Testis (tissue), 3 donors: ENCODE results near the gene ZPBP2. TPM values are rescaled to one million over a fixed set of nuclear protein-coding genes. Genes with fewer than 3 reads are reported as not detected.
"Not testable (repeated sequence)": the region's sequence is repeated elsewhere in the genome, so short reads cannot be mapped to it uniquely, and the experiment has no call there.

Source experiments
- DNase-seq: peaks from one replicate; pipeline ENCODE4 v3.0.0-alpha.2; 2019
- H3K27ac ChIP-seq, 2 donors: fragments of 200-600 bp; sonication (generic); one replicate each; pipeline ENCODE4 v1.5.1; 2019
- H3K27me3 ChIP-seq: fragments of 200-600 bp; sonication (generic); one replicate; pipeline ENCODE4 v1.5.1; 2019
- H3K36me3 ChIP-seq: fragments of 200-600 bp; sonication (generic); one replicate; pipeline ENCODE4 v1.5.1; 2017; ENCODE audit warnings: low read depth; ENCODE audit errors: missing control alignments
- H3K4me1 ChIP-seq: fragments of 200-600 bp; sonication (generic); one replicate; pipeline ENCODE4 v1.5.1; 2019
- H3K4me3 ChIP-seq, 2 donors: fragments of 200-600 bp; sonication (generic); one replicate each; pipeline ENCODE4 v1.5.1; 2017 to 2019
- H3K9me3 ChIP-seq: fragments of 200-600 bp; sonication (generic); one replicate; pipeline ENCODE4 v1.5.1; 2017
- POLR2A ChIP-seq: fragments of 450-650 bp; IDR thresholded peaks from one replicate; pipeline ENCODE4 v1.6.1; 2017; ENCODE audit warnings: antibody characterized with exemption, mild to moderate bottlenecking, moderate library complexity
- WGBS, 2 donors: methylation state at CpG; one replicate each; pipeline ENCODE4 v1.1.5; 2018; 5-methylcytosine and 5-hydroxymethylcytosine counted together
- intact Hi-C: fragments of 100-400 bp; cut with DNase I; formaldehyde crosslinking; loops from one replicate; pipeline ENCODE4 v1.15.1; 2023; ENCODE audit warnings: low total_unique reads
- polyA plus RNA-seq: library from polyadenylated mRNA; stranded (reverse); fragments of 350-450 nt; fragmentation: Illumina TruSeq; extraction: RNeasy Lipid Tissue Mini Kit (QIAGEN cat#74804); gene quantifications from one replicate; pipeline ENCODE4 v1.2.3, GENCODE V29; 2014; ENCODE audit warnings: low read depth, low replicate concordance; ENCODE audit not compliant: insufficient read depth
- total RNA-seq, 2 donors: library from RNA; depleted of rRNA; stranded (reverse); fragments of >200 nt; gene quantifications; one replicate each; pipeline ENCODE4 v1.2.3, GENCODE V29; 2016
- TF ChIP-seq, protein P1 (sequence below), 3 experiments: fragments of 450-650 bp in 2 of 3; fragments of 200-600 bp in 1 of 3; sonication (generic) in 1 of 3; IDR thresholded peaks; one replicate each; pipeline ENCODE4 v1.5.1; 2016 to 2019; ENCODE audit warnings: antibody characterized with exemption in 3 of 3, mild to moderate bottlenecking in 2 of 3, moderate library complexity in 1 of 3

Gene ZPBP2
- total and polyA plus RNA-seq, 3 donors from 2014 or later: 45.1 to 224 (median 63.1) TPM

DNA sequence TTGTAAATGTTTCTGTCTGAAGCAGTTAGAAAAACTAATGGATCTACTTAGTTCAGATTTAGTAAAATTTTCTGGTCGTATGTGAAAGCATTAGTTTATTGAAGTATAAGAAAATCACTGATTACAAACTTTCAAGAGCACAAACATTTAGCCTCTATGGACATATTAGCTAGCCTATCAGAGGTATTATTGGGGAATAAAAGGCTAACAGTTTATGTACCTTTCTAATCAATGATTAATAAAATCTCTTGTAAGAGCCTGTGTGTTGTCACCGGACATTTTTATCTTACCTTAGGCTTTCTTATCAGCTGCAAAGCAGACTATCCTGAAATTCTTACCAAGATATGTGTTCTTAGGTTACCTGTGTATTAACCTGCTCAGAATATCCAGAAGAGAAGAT lies 21.2 kb downstream of the ZPBP2 start:
- Histone ChIP-seq H3K27ac (no peak overlapping the region), H3K4me3 (no peak overlapping the region), H3K27me3 (no peaks in the 10 kb centered on the region), H3K36me3 (no peaks in the 10 kb centered on the region), H3K4me1 (no peaks in the 10 kb centered on the region), H3K9me3 (no peaks in the 10 kb centered on the region)
- DNase-seq: no peak
- intact Hi-C loops: no loop called here
- WGBS, 2 donors: 39 to 79% methylated on average over 2 of the region's 2 CpGs
- no peak for TF ChIP-seq POLR2A
- TF ChIP-seq, protein P1, sequence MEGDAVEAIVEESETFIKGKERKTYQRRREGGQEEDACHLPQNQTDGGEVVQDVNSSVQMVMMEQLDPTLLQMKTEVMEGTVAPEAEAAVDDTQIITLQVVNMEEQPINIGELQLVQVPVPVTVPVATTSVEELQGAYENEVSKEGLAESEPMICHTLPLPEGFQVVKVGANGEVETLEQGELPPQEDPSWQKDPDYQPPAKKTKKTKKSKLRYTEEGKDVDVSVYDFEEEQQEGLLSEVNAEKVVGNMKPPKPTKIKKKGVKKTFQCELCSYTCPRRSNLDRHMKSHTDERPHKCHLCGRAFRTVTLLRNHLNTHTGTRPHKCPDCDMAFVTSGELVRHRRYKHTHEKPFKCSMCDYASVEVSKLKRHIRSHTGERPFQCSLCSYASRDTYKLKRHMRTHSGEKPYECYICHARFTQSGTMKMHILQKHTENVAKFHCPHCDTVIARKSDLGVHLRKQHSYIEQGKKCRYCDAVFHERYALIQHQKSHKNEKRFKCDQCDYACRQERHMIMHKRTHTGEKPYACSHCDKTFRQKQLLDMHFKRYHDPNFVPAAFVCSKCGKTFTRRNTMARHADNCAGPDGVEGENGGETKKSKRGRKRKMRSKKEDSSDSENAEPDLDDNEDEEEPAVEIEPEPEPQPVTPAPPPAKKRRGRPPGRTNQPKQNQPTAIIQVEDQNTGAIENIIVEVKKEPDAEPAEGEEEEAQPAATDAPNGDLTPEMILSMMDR (IDR thresholded peaks at IDR 0.05): no peak

DNA sequence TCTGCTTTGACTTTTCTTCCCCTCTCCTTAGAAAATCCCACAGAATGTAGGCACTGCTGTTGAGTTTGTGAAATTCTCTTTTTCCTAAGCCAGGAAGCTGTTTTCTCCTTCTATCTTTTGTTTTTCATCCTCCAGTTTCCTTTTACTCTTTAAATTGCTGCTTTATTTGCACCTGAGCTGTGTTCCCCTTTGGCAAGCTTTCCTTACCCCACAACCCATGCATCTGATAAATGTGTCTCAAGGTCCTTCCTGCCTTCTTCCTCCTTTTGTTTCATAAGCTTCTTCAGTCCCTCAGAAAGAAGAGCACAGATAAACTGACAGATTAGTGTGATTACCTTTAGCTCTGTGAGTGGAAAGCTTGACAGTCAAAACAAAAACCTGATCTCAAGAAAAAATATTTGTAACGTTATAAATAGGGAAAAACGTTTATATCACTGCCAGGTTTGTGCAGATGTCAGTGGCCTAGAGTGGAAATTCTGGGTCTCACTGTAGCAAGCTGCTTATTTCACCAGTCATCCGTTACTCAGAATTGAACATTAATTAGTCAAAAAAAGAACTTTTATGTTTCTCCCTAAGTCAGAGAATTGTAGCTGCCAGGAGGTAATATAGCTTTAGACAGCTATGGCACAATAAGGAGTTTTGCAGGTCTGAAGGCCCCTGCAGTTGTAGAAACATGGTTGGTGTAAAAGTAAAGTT lies 26.8 kb downstream of the ZPBP2 start:
- intact Hi-C loops: no loop called here
- WGBS, 2 donors: 28 to 46% methylated on average over 3 of the region's 3 CpGs
- no peaks in the 10 kb centered on the region for H3K9me3 ChIP-seq

GRCh38 chr17:39898088-39898487 lies 30.1 kb downstream of the ZPBP2 start:
- DNase-seq: no peak
- Histone ChIP-seq H3K27me3 (no peaks in the 10 kb centered on the region), H3K4me1 (no peaks in the 10 kb centered on the region), H3K27ac (no peak overlapping the region), H3K36me3 (no peaks in the 10 kb centered on the region), H3K4me3 (no peak overlapping the region), H3K9me3 (no peaks in the 10 kb centered on the region)
- 90 to 97% methylated on average over 4 of the region's 4 CpGs for WGBS, 2 donors
- intact Hi-C loops: no loop called here
- no peak for TF ChIP-seq POLR2A
- TF ChIP-seq, protein P1 (IDR thresholded peaks at IDR 0.05): no peak

More for the DNA sequence above, 26.8 kb downstream of the ZPBP2 start:
- no peaks in the 10 kb centered on the region for H3K4me1 ChIP-seq
- H3K36me3 ChIP-seq: no peaks in the 10 kb centered on the region
- H3K27ac ChIP-seq: no peak overlapping the region
- no peaks in the 10 kb centered on the region for H3K27me3 ChIP-seq
- DNase-seq: no peak
- TF ChIP-seq, protein P1 (IDR thresholded peaks at IDR 0.05): no peak
- no peak for TF ChIP-seq POLR2A
- no peak overlapping the region for H3K4me3 ChIP-seq

GRCh38 chr17:39899215-39899614 lies 31.2 kb downstream of the ZPBP2 start:
- TF ChIP-seq, protein P1 (IDR thresholded peaks at IDR 0.05): no peak
- no peak for TF ChIP-seq POLR2A
- no peaks in the 10 kb centered on the region for H3K9me3 ChIP-seq
- intact Hi-C loops: no loop called here

GRCh38 chr17:39902027-39902426 lies 34.0 kb downstream of the ZPBP2 start:
- H3K27me3 ChIP-seq, H3K9me3 ChIP-seq, H3K27ac ChIP-seq, H3K4me3 ChIP-seq, H3K36me3 ChIP-seq, DNase-seq, H3K4me1 ChIP-seq, intact Hi-C loops: not testable (repeated sequence)
- 89 to 94% methylated on average over 2 of the region's 2 CpGs for WGBS, 2 donors

More at GRCh38 chr17:39899215-39899614, 31.2 kb downstream of the ZPBP2 start:
- no peaks in the 10 kb centered on the region for H3K36me3 ChIP-seq
- no peak overlapping the region for H3K27ac ChIP-seq
- no peak for DNase-seq
- no peaks in the 10 kb centered on the region for H3K27me3 ChIP-seq
- H3K4me1 ChIP-seq: no peaks in the 10 kb centered on the region
- H3K4me3 ChIP-seq: no peak overlapping the region
